Measurements from ENCODE around the gene PARD3B.

The PARD3B gene

DNA sequence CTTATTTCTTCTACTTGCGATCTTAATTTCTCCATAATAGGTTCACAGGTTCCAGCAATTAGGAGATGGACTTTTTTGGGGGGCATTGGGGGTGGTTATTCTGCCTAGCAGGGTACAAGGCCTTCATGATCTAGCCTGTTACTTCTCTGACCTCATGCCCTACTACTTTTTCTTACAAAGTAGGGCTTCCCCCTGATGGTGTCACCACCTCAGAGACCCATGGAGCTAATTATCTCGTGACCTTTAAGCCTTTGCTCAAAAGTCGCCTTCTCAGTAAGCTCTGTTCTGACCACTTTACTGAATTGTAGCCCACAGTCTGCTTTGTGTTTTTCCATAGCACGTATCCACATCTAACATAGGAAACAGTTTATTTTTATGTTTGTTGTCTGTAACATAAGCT is 458.0 kb downstream of the PARD3B start:
- no peak for DNase-seq (ENCODE audit: low read depth, low spot score)

GRCh38 chr2:205010196-205010595 is 464.9 kb downstream of the PARD3B start:
- no peak for DNase-seq (ENCODE audit: low read depth, low spot score)

- DNase-seq (ENCODE audit: low read depth, low spot score): no peak
These were observed 465.8 kb downstream of the PARD3B start for GRCh38 chr2:205011031-205011430.

DNA sequence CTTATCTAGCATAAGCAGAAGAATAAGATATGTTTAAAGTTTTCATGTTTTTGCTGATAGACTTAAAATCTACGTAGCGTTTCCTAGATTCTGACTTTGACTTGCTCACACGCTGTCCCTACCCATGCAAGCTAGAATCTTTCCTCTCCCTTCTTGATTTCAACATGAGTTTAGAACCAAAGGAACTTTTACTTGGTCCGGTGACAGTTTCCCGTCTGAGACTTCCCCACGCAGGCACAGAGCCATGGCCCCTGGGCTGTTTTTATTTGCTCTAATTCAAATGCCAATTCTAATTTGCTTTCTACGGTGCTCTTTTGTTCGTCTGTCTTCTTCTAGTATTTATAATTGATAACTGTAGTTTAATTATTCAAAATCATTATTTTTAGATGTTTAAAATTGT is 467.7 kb downstream of the PARD3B start:
- no peak for DNase-seq (ENCODE audit: low read depth, low spot score)

- no peak for DNase-seq (ENCODE audit: low read depth, low spot score)
These were observed 468.3 kb downstream of the PARD3B start for GRCh38 chr2:205013586-205013985.

- no peak for DNase-seq (ENCODE audit: low read depth, low spot score)
These were observed 468.9 kb downstream of the PARD3B start for GRCh38 chr2:205014201-205014600.

DNA sequence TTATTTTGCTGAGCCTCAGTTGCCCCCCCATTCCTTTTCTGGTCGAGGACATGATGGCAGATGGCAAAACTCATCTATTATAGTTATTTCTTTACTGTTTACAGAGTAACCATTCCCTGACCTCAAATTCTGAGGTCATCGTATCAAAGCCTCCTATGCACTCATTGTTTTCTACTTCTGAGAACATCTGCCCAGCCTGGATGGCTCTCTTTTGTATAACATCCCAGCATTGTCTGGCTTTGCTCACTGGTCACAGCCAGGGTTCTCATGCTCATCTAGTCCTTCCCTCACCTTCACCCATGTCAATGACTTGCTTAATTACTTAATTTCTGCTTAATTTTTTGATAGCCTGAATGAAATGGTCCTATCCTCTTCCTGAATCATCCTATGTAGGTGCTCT is 472.1 kb downstream of the PARD3B start:
- no peak for DNase-seq (ENCODE audit: low read depth, low spot score)

DNA sequence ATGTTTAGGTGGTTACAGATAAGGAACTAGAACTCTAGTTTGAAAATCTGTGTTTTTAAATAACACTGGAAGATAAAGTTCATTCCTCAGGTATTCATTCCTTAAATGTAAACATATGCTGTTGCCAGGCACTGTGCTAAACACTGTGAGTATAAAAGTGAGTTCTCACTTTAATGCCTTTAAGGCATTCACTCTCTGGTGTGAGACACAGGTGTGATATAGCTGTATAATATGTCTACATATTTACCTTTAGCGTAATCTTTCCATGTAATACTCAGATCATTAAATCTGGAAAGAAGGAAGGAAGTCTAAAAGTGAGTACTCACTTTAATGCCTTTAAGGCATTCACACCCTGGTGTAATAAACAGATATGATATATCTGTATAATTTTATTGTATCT is 472.6 kb downstream of the PARD3B start:
- DNase-seq (ENCODE audit: low read depth, low spot score): no peak

DNA sequence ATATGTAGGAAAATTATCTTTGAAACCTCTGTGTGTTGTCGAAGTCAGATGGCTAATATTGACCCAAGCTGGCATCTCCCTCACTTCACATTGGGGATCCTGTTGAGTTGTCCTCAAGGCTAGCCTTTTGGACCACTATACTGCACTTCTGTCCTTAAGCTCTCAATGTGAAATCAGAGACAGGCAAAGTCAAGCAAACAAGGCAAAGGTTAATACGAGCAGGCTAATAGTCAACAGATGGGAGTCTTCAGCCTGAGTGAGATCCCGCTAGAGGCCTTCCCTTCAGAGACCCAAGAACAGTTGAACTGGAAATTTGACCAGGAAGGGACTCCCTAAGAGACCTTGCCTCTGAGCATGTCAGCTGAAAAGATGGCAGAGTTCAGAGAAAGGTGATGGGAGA is 475.4 kb downstream of the PARD3B start:
- no peak for DNase-seq (ENCODE audit: low read depth, low spot score)

DNA sequence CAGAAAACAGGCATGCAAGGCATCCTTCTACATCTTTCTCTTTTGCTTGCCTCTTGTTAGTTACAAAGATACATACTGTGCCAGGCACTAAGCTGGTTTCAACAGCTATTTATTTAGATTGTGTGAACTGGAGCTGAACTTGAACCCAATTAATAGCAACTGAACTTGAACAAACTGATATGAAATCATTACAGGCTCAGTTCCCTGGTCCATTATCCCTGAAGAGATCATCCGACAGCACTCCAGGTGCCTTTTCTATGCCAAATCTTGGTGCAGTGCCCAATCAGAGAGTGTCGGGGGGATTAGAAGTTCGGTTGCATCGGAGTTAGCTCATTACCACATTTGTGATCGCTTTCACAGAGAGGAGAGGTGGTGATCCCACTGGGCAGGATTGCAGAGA is 477.6 kb downstream of the PARD3B start:
- no peak for DNase-seq (ENCODE audit: low read depth, low spot score)

GRCh38 chr2:205024822-205025518 is 479.7 kb downstream of the PARD3B start:
- DNase-seq (ENCODE audit: low read depth, low spot score): peak; percentile 39

DNA sequence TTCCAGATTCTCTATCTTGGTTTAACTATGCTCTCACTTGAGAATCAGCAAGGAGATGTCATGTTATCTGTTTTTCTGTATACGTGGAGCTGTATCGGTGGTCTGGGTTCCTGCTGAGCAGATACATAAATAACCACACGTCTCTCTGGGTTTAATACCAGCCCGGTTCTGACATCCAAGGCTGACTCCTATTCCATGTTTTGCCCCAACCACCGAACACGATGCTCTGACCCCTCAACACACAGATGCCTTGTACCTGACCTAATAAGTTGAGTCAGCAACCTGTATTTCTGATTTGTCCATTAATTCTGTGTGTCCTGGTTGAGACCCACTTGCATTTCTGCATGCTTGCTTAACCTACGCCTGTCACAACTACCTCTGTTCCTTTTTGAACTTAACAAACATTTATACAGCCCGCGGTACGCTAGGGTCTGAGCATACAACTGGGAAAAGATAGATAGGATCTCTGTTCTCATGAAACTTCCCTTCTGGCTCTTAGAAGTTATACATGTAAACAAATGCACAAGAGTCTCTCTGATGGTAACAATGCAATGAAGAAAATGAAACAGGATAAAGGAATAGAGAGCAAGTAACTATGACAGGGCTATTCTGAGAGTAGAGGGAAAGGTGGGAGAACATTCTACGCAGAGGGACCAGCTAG is 480.4 kb downstream of the PARD3B start:
- no peak for DNase-seq (ENCODE audit: low read depth, low spot score)

- no peak for DNase-seq (ENCODE audit: low read depth, low spot score)
These were observed 485.4 kb downstream of the PARD3B start for GRCh38 chr2:205030695-205031094.

DNA sequence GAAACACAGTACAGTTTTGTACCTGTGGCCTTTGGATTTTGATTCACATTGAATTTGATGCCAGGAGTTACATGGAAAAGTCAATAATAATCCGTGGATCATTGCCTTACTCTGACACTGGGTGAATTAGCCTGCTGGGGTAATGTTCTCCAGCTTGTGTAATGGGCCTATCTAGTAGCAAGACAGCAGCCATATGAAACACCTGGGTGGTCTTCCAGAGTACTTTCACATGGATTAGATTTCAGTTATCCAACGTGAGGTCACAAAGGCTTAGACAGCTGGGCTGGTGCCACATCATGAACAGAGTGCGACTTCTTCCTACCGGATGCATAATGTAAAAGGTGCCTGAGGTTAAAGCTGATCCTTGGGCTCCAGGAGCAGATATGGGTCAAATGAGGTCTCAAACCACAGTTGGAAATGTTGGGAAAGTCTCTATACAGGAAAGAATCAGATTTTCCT is 486.8 kb downstream of the PARD3B start:
- DNase-seq (ENCODE audit: low read depth, low spot score): no peak

DNA sequence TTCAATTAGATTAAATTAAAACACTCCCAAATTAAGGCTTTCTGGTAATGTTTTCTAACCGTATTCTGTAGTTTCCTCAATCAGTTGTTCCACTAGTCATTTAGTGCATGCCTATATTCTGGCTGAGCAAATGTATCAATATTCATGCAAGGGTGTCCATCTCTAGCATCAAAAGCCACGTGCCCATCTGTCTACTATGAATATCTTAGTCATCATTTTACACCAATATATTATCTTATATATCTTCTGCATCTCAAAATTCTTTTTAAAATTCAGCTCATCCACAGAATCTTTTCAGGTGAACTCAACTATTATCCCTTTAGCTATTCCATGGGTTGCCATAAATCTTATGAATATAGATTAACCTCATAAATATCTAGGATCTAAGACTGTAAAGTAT is 488.2 kb downstream of the PARD3B start:
- no peak for DNase-seq (ENCODE audit: low read depth, low spot score)

GRCh38 chr2:205034034-205034433 is 488.8 kb downstream of the PARD3B start:
- DNase-seq (ENCODE audit: low read depth, low spot score): no peak

DNA sequence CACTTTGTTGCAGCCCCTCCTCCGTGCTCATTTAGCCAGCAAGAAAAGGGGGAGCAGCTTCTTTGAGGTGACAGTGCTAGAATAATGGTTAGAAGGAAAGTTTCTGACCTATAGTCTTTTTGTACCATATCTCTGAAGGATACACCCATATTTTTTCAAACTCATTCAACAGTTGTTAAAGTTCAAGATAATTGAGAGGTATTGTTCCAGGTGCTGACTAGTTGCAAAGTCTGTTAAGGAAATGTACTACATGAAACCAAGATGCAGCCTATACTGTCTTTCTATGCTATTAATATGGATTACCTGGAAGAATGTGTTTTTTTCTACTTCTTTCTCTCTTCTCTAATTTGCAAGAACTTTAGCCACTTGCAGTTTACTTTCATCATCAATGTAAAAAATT is 495.0 kb downstream of the PARD3B start:
- no peak for DNase-seq (ENCODE audit: low read depth, low spot score)

DNA sequence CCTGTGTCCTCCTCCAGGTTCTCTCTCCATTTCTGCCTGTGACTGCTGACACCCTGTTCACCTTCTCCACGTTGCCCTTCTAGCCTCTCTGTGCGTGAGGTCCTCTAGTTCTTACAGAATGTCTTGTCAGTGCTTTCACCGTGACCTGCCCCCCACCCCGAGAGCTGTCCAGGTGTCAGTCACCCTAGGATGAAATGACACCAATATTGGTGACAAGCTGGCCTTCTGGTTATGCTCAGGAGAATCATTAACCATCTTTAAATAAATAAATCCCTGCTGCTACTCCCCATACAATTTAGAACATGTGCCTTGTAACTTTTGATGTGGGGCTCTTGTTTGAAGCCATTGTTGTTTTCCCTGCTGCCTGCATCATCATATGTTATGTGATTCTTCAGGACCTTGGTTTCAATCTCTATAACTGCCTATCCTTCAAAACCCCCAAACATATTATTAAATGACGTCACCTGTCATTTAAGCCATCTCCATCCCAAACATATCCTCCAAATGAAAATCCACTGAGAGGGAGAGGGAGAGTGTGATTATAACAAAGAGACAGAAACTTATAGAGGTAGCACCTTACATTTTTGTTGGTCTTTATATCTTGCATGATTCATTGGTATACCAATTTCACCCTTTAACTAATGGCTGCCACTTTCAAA is 496.3 kb downstream of the PARD3B start:
- DNase-seq (ENCODE audit: low read depth, low spot score): no peak

DNA sequence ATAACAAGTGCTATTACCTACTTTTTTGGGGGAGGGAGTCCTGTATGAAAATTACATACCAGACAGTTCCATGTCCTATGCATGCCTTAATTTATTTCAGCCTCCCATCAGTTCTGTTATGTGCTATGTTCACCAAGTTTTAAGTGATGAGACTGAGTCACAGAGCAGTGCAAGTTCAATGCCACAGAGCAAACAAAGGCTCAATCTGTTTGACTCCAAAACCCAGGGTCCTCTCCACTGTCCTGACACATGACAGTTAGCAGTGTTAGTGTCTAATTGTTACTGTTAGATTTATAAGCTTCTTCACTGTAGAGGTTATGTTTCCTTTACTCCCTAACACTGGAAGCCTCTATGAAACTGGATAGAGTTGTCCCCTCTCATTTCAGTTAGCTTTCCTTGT is 498.0 kb downstream of the PARD3B start:
- DNase-seq (ENCODE audit: low read depth, low spot score): no peak

DNA sequence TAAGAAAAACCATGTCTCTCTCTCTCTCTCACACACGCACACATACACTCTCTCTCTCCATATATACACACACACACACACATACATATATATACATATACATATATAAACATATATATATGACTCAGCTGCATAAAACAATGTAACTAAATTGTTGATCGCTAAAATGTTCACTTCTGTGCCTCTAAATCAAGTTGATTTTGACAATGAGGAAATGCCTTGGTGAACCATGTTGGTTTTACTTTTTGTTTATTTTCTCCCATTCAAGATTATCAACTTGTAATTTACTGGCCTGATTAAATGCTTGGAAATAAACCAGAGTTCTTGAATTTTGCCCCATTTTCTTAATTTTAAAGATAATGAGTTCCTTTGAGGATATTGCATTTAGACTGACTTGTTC is 500.4 kb downstream of the PARD3B start:
- no peak for DNase-seq (ENCODE audit: low read depth, low spot score)

GRCh38 chr2:205047273-205047839 is 502.1 kb downstream of the PARD3B start:
- DNase-seq (ENCODE audit: low read depth, low spot score): peak; percentile 84

GRCh38 chr2:205051417-205051816 is 506.1 kb downstream of the PARD3B start:
- no peak for DNase-seq (ENCODE audit: low read depth, low spot score)

- DNase-seq (ENCODE audit: low read depth, low spot score): no peak
These were observed 507.5 kb downstream of the PARD3B start for GRCh38 chr2:205052781-205053180.

Data from ELF-1 (cell line).